NCI-H2171 treated with DMSO at 0.1 percent for 48 hours (cell line): Measurements from ENCODE around the gene COPS6.
"Not testable (repeated sequence)": the region's sequence is repeated elsewhere in the genome, so short reads cannot be mapped to it uniquely, and the experiment has no call there.

Experiments
- DNase-seq: peaks from one replicate; lab custom pipeline; 2025; lab: John Stamatoyannopoulos, UW

Gene COPS6

GRCh38 chr7:100127866-100128636 is 39.3 kb downstream of the COPS6 start:
- peak; percentile 41 for DNase-seq

- no peak for DNase-seq
These were observed 39.8 kb downstream of the COPS6 start for GRCh38 chr7:100128637-100128963.

GRCh38 chr7:100130220-100130607 is 41.4 kb downstream of the COPS6 start:
- DNase-seq: not testable (repeated sequence)

GRCh38 chr7:100130608-100131453 is 42.1 kb downstream of the COPS6 start:
- peak; percentile 49 for DNase-seq

GRCh38 chr7:100132126-100132525 is 43.4 kb downstream of the COPS6 start:
- no peak for DNase-seq

- peak; percentile 71 for DNase-seq
These were observed 44.0 kb downstream of the COPS6 start for GRCh38 chr7:100132697-100133151.

- peak; percentile 33 for DNase-seq
These were observed 49.3 kb downstream of the COPS6 start for GRCh38 chr7:100137851-100138760.

- no peak for DNase-seq
These were observed 52.8 kb downstream of the COPS6 start for GRCh38 chr7:100141555-100141949.
